Measurements from ENCODE around the gene PFDN5. TPM values are rescaled to one million over a fixed set of nuclear protein-coding genes. Genes with fewer than 3 reads are reported as not detected.

Gene PFDN5
- 412 and 629 TPM in 2 replicates for total RNA-seq (2014; rRNA removed; shearing (Covaris generic); ENCODE audit: low replicate concordance)

DNA sequence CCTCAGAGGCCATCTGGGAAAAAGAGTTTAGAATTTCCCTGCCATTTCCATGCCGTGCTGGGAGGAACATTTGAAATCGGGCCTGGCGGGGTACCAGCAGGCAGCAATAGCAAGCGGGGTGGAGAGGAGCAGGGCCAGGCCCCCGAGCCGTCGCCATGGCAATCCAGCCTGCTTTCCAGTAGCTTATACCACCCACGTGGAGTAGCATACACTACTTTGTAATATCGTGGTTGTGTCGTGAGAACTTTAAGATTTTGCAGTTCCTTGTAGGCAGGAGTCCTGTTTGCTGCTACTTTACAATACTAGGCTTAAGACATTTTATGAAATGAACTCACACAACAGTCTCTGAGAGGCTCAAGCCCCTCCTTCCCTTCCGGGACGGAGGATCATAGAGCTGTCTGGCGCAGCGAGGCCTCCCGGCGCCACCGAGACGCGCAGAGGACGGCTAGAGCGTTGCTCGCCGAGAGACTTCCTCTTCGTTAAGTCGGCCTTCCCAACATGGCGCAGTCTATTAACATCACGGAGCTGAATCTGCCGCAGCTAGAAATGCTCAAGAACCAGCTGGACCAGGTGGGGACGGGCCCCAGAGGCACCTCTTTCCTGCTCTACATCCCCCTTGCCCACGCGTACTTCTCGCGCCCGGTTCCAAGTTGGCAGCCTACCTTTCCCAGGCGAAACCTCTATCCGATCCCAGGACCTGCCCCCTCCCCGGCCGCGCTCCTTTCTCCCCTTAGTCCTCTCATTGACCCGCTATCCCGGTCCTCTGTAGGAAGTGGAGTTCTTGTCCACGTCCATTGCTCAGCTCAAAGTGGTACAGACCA, at the start of gene PFDN5:
Gene PFDN5 (plus strand): TSS at position 473 of the 821 bp plus-strand sequence. CDS start 26 bp downstream, at position 499.
- Histone ChIP-seq H3K4me3 (peak within 1 kb of the TSS; percentile 72), H3K27me3 (no peaks in the 10 kb centered on the region), H3K9me3 (no peaks in the 10 kb centered on the region), H3K36me3 (peaks cover 58% of the 10 kb centered on the region)
- peak; percentile 91 for DNase-seq

DNA sequence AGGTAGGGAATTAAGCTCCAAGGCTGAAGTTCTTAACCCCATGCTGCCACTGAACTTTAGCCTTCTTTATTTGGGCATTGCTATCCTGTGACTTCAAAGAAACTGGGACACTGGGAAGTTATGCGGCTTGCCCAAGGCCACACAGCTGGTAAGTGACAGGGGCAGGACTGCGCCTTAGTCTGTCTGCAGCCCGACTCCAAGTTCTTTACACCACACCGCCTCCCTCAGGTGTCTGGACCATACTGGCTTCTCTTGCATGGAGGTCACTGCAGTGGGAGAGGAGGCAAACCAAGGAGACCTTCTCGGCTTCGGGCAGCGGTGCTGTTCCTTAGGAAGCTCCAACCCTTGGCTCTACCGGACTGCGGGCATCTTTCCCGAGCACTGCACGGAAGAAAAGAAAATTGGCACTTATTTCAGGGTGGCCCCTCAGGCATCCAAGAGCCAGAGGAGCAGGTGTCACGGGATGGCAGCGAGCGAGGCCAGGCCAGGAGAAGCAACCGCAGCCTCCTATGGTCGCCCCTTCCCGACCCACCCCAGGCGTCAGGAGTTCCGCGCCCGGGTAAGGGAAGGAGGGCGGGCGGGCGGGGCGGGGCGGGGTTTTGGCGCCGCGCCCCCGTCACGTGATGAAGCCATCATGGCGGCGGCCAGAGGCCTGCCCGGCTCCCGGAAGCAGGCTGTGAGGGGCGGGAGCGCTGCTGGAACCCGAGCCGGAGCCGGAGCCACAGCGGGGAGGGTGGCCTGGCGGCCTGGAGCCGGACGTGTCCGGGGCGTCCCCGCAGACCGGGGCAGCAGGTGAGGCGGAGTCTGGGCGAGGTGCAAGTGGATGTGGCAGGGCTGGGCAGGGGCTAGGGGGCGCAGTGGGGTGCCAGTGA, 43.6 kb upstream of the PFDN5 start:
- no peaks in the 10 kb centered on the region for H3K9me3 ChIP-seq
- no peaks in the 10 kb centered on the region for H3K27me3 ChIP-seq
- DNase-seq, result peak; percentile 78
- H3K4me3 ChIP-seq, result peak overlapping the region; percentile 76
- peaks cover 14% of the 10 kb centered on the region for H3K36me3 ChIP-seq

DNA sequence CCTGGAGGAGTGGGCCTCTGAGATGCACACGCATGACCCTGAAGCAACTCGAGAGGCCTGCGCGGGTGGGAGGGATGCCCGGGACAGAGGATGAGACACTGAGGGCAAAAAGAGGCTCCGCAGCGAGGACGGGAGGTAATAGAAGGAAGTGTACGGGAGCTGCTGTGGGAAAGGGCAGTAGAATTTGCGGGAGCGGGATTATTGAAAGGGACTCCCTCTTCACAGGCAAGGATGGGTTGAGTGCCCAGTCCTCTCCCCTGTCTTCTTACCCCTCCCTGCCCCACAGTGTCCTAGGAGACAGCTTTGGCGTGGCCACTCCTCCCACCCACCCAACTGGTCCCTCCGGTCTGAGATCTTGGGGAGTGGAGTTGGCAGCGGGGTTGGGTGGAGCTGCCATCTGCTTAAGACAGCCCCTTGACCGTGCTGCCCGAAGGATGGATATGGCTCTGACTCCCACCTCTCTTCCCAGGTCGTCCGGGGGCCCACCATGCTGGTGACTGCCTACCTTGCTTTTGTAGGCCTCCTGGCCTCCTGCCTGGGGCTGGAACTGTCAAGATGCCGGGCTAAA, 42.9 kb upstream of the PFDN5 start:
- DNase-seq, result peak; percentile 58

DNA sequence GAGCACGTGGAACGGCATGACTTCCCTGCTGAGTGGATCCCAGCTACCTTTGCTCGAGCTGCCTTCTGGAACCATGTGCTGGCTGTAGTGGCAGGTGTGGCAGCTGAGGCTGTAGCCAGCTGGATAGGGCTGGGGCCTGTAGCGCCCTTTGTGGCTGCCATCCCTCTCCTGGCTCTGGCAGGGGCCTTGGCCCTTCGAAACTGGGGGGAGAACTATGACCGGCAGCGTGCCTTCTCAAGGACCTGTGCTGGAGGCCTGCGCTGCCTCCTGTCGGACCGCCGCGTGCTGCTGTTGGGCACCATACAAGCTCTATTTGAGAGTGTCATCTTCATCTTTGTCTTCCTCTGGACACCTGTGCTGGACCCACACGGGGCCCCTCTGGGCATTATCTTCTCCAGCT, 42.0 kb upstream of the PFDN5 start:
- Histone ChIP-seq H3K4me3 (no peak overlapping the region), H3K27me3 (no peaks in the 10 kb centered on the region), H3K9me3 (no peaks in the 10 kb centered on the region), H3K36me3 (peaks cover 14% of the 10 kb centered on the region)
- no peak for DNase-seq

More for the DNA sequence above, 42.9 kb upstream of the PFDN5 start:
- no peaks in the 10 kb centered on the region for H3K27me3 ChIP-seq
- H3K4me3 ChIP-seq, result peak overlapping the region; percentile 76
- peaks cover 14% of the 10 kb centered on the region for H3K36me3 ChIP-seq
- H3K9me3 ChIP-seq, result no peaks in the 10 kb centered on the region

DNA sequence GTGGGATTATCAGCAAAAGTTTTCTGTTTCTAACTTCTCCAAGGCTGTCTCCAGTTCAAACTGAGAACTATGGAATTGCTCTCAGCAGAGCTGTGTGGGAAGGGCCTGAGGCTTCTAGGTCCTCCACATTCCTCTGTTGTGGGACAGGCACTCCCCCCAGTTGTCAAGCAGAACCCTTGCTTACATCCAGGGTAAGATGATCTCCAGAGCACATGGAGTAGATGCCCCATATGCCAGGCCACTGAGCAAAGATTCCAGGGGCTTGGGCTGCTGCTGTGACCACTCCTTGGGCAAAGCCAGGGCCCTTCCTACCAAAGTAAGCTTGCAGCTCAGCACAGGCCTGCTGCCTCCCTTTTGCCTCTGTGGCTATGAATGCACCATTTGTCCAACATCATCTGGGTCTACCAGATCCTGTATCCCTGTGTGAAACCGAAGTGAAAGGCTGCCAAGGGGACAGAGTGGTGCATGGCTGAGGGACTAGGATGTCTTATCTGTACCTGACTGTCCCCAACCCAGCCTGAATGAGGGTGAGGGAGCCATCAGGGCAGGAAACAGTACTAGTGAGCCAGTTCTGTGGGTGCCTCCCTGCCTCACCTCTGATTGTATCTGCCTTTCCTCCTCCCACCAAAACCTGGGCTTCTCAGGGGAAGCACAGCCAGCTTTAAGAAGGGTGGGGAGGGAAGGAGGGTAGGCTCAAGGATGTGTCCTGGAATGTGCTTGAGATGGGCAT, 40.4 kb upstream of the PFDN5 start:
- Histone ChIP-seq H3K4me3 (no peak overlapping the region), H3K9me3 (no peaks in the 10 kb centered on the region), H3K27me3 (no peaks in the 10 kb centered on the region), H3K36me3 (peaks cover 14% of the 10 kb centered on the region)
- no peak for DNase-seq

DNA sequence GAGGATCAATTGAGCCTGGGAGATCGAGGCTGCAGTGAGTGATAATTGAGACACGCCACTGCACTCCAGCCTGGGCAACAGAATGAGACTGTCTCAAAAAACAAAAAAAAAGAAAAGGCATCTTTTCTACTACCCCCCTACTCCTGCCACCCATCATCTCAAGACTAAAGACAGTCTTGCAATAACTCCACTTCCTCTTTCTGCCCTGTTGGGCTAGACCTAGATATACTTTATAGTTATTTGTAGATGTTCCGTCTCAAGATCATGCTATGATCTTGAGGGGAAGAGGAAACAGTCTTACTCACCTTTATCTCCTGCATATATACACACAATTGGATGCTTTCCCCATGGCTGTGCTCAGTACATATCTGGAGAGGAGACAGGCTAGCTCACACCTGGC, 39.3 kb upstream of the PFDN5 start:
- DNase-seq, result no peak
- Histone ChIP-seq H3K4me3 (no peak overlapping the region), H3K9me3 (no peaks in the 10 kb centered on the region), H3K36me3 (peaks cover 14% of the 10 kb centered on the region), H3K27me3 (no peaks in the 10 kb centered on the region)

DNA sequence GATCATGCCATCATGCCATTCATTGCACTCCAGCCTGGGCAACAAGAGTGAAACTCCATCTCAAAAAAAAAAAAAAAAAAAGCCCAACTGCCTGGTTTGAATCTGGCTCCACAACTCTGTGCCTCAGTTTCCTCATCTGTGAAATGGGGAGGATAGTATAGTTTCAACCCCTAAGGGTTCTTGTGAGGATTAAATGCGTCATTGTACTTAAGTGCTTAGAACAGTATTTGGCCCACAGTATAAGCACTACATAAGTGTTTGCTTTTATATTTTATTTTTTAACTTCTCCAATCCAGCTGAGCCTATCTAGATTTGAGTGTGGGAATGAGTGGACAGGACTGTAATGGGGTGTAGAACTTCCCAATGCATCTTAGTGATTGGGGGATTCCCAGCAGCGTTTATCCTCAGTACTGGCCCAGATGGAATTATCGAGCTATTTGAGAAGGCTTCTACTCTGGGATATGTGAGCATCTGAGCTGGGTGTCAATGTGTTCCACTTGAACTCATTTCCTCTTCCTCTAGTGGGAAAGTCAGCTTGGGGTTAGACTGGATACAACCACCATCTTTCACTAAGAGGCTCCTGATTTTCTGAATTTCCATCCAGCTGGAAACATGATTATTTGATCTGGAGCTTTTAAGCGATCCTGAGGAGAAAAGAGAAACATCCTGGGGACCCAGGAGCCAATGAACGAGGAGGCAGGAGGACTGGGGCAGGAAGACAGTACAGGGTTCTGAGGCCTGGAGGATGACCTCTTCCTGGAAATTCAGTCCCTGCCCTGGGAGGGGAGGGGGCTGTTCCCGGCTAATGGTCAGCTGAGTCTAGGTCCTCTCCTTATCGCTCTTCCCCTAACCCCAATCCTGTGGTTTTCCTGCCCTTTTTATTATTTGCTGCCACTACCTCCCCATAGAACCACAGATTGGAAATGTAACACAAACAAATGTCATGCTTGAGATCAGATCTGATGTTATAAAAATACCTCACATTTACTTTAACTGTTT, 36.5 kb upstream of the PFDN5 start:
- Histone ChIP-seq H3K27me3 (no peaks in the 10 kb centered on the region), H3K36me3 (peaks cover 3% of the 10 kb centered on the region), H3K9me3 (no peaks in the 10 kb centered on the region), H3K4me3 (no peak overlapping the region)
- no peak for DNase-seq

DNA sequence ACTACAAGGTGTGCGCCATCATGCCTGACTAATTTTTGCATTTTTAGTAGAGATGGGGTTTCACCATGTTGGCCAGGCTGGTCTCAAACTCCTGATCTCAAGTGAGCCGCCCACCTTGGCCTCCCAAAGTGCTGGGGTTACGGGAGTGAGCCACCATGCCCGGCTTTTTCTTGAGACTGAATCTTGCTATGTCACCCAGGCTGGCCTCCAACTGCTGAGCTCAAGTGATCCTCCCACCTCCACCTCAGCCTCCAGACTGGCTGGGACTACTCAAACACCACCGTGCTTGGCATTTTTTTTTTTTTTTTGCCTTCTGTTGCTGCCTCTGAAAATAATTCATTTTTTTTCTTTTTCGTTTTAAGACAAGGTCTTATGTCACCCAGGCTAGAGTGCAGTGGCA, 35.5 kb upstream of the PFDN5 start:
- H3K9me3 ChIP-seq, result no peaks in the 10 kb centered on the region
- no peaks in the 10 kb centered on the region for H3K27me3 ChIP-seq
- no peak overlapping the region for H3K4me3 ChIP-seq
- H3K36me3 ChIP-seq, result no peaks in the 10 kb centered on the region
- DNase-seq, result no peak

DNA sequence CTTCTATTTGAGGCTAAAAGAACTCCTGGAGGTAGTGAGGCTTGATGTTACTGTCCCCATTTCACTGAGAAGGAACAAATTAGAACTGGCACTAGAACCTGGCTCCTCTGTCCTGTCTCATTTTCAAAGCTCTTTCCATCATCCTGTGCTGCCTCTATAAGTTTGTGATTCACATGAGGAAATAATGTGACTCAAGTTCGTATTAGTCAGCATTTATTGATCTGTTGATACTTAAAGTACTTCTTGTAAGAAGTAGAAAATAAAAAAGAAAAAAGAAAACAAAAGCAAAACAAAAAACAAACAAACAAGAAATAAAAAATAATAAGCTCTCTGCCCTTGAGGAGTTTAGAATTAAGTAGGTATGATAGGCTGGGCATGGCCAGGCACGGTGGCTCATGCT, 29.6 kb upstream of the PFDN5 start:
- Histone ChIP-seq H3K36me3 (peaks cover 23% of the 10 kb centered on the region), H3K4me3 (no peak overlapping the region), H3K27me3 (no peaks in the 10 kb centered on the region), H3K9me3 (no peaks in the 10 kb centered on the region)
- no peak for DNase-seq

DNA sequence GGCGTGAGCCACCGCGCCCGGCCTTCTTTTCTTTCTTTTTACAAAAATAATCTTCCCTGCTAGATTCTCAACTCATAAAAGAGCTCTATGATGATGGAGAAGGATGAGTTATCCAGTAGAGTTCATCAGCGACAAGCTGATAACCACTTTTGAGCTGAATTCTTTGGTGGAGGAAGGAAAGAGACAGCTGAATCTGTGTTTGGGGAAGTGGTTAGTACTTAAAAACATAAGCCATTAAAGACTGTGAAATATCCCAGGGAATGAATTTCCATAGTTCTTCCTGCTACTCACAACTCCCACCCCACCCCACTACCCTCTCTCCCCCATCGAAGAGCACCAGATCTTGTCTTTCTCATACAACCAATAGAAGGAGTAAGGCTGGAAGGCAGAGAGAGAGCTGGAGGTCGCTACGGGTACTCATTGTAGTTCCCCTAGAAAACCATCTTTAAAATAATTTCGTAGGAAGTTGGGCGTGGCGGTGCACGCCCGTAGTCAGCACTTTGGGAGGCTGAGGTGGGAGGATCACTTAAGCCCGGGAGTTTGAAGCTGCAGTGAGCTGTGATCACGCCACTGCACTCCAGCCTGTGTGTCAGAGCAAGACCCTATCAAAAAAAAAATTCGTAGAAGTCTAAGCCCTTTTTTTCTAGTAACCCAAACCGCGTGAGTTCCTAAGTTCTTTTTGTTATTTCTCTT, 27.9 kb upstream of the PFDN5 start:
- peak overlapping the region; percentile 92 for H3K4me3 ChIP-seq
- DNase-seq, result peak; percentile 14

DNA sequence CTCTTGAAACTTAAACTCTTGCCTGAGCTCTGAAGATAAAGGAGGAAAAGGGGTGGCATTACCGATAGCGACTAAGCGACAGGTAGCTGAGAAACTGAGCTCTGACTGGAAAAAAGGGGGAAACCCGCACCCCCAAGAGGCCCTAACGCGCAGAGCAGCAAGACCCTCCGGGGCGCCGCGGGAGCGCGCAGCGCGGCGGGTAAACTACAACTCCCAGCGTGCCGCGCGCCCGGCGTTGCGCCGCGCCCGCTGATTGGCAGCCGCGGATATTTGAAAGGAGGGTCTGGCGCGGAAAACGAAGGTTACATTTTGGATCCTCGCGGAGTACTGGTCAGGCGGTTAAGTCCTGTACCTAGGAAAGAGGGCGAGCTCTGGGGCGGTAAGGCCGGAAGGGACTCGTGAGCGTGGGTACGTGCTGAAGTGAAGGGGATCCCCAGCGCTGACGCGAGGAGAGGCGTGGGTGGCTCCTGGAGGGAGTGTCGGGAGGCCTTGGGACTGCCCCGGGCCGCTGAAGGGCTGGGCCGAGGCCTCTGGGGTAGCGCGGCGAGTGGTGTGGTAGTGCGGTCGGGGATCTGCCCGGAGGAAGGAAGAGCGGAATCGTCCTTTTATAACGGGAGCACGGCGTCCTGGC, 27.2 kb upstream of the PFDN5 start, which contains the start of gene ESPL1:
Gene ESPL1 (plus strand): TSS at position 301 of the 631 bp plus-strand sequence. CDS start 468 bp downstream, outside the sequence.
- H3K4me3 ChIP-seq, result peak within 1 kb of the TSS; percentile 92
- no peaks in the 10 kb centered on the region for H3K9me3 ChIP-seq
- peaks cover 39% of the 10 kb centered on the region for H3K36me3 ChIP-seq
- H3K27me3 ChIP-seq, result no peaks in the 10 kb centered on the region
- peak; percentile 78 for DNase-seq

More for the DNA sequence above, 27.9 kb upstream of the PFDN5 start:
- Histone ChIP-seq H3K36me3 (peaks cover 35% of the 10 kb centered on the region), H3K27me3 (no peaks in the 10 kb centered on the region), H3K9me3 (no peaks in the 10 kb centered on the region)

DNA sequence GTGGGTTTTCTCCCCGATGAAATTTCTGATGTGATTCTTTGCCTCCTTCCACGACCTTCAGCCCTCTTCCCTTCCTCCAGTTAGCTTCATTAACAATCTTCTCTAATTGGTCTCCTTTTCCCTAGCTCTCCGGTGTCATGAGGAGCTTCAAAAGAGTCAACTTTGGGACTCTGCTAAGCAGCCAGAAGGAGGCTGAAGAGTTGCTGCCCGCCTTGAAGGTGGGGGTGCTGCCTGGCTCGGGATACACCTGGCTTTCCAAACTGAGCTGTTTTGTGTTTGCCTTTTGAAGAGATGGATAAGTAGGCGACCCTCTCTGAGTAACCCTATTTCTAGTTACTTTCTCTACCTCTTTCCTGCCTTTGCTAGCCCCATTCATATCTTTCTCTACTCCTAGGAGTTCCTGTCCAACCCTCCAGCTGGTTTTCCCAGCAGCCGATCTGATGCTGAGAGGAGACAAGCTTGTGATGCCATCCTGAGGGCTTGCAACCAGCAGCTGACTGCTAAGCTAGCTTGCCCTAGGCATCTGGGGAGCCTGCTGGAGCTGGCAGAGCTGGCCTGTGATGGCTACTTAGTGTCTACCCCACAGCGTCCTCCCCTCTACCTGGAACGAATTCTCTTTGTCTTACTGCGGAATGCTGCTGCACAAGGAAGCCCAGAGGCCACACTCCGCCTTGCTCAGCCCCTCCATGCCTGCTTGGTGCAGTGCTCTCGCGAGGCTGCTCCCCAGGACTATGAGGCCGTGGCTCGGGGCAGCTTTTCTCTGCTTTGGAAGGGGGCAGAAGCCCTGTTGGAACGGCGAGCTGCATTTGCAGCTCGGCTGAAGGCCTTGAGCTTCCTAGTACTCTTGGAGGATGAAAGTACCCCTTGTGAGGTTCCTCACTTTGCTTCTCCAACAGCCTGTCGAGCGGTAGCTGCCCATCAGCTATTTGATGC, 26.4 kb upstream of the PFDN5 start:
- Histone ChIP-seq H3K36me3 (peaks cover 43% of the 10 kb centered on the region), H3K9me3 (no peaks in the 10 kb centered on the region)
- DNase-seq, result no peak

DNA sequence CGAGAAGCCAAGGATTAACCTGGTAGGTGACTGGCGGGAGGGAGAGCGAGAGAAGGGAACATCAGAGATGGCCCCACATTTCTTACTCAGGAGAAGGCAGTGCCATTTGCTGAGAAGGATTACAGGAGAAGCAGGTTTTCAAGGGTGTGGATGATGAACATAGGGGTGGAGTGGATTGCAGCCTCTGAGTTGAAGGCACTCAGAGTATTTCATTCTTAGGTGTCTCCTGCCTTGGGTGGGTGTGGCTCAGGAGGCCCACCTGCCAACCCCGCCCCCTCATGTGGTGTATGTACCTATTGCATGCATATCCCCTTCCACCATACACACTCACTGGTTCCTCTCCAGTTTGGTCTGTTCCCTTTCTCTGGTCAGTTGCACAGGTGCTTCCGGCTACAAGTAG, 20.9 kb upstream of the PFDN5 start:
- no peak for DNase-seq
- no peaks in the 10 kb centered on the region for H3K9me3 ChIP-seq
- peaks cover 76% of the 10 kb centered on the region for H3K36me3 ChIP-seq
- H3K27me3 ChIP-seq, result no peaks in the 10 kb centered on the region
- no peak overlapping the region for H3K4me3 ChIP-seq

More for the DNA sequence above, 26.4 kb upstream of the PFDN5 start:
- Histone ChIP-seq H3K27me3 (no peaks in the 10 kb centered on the region), H3K4me3 (peak overlapping the region; percentile 92)

All from MG63 (cell line).